Measurements from ENCODE around the gene FER.
"Not testable (repeated sequence)": the region's sequence is repeated elsewhere in the genome, so short reads cannot be mapped to it uniquely, and the experiment has no call there.

Gene FER

GRCh38 chr5:108884736-108885135 lies 137.0 kb downstream of the FER start:
- TF ChIP-seq CTCF (conservative IDR thresholded peaks at IDR 0.05; ENCODE audit: low read depth), result no peak
- ChIA-PET POLR2A (ENCODE audit: low non-redundant PET) (no interaction called here), CTCF (interaction anchor here (0.5 kb wide), 1 partner anchor 148 kb away, joined by 3 read pairs; no protein-coding TSS in a partner anchor)

DNA sequence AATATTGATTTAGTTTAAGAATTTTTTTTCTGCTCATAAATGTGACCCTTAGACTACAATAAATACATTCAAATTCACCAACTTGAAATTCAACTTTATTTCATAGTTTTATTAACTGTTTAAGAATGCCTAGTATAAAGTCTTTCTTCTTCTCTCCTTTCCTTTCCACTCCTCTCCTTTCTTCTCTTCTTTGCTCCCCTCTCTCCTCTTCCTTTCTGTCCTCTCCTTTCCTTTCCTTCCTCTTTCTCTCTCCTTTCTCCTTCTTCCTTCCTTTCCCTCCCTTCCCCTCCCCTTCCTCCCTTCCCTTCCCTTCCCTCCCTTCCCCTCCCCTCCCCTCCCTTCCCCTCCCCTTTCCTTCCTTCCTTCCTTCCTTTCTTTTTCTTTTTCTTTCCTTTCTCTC lies 150.6 kb downstream of the FER start:
- DNase-seq (ENCODE audit: low spot score), result no peak
- no peak overlapping the region for H3K27ac ChIP-seq
- ChIA-PET POLR2A (ENCODE audit: low non-redundant PET) (no interaction called here), CTCF (no interaction called here)
- TF ChIP-seq CTCF (conservative IDR thresholded peaks at IDR 0.05; ENCODE audit: low read depth), result no peak

More at GRCh38 chr5:108884736-108885135, 137.0 kb downstream of the FER start:
- DNase-seq (ENCODE audit: low spot score), result no peak
- H3K27ac ChIP-seq, result no peak overlapping the region

- CTCF ChIA-PET, result no interaction called here
- POLR2A ChIA-PET (ENCODE audit: low non-redundant PET), result no interaction called here
- no peak for TF ChIP-seq CTCF (conservative IDR thresholded peaks at IDR 0.05; ENCODE audit: low read depth)
- DNase-seq (ENCODE audit: low spot score), result no peak
- no peak overlapping the region for H3K27ac ChIP-seq
These were observed 151.0 kb downstream of the FER start for GRCh38 chr5:108898707-108899106.

DNA sequence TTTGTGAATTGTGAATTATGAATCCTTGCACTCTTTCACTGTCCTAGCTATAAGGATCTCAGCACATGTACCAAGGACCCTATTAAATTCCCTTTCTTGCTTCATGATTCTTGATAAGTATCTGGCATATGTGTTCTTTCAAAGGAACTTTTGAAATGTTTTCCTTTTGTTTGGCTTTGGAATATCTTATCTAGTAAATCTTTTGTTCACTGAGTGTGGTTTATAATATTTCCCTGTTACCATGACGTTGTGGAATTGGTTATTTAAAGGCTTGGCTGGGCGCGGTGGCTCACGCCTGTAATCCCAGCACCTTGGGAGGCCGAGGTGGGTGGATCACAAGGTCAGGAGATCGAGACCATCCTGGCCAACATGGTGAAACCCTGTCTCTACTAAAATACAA lies 151.5 kb downstream of the FER start:
- DNase-seq (ENCODE audit: low spot score); CTCF ChIA-PET; POLR2A ChIA-PET (ENCODE audit: low non-redundant PET); H3K27ac ChIP-seq: not testable (repeated sequence)

DNA sequence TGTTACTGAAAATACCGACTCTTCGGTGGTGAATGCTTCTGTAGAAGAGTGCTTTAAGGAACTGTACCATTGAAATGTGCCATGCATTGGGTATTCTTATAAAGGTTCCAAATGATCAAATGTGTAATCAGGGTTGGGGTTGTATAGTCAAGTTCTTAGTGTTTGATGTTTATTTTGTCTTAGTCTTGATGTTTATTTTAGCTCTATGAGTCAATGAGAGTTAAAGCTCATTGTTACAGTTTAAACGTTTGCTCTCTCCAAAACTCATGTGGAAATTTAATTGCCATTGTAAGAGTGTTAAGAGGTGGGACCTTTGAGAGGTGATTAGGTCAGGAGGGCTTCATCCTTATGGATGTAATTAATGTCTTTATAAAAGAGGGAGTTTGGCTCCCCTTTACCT lies 153.0 kb downstream of the FER start:
- no peak for TF ChIP-seq CTCF (conservative IDR thresholded peaks at IDR 0.05; ENCODE audit: low read depth)
- POLR2A ChIA-PET (ENCODE audit: low non-redundant PET), result no interaction called here
- CTCF ChIA-PET, result no interaction called here
- DNase-seq (ENCODE audit: low spot score), result no peak
- H3K27ac ChIP-seq, result no peak overlapping the region

DNA sequence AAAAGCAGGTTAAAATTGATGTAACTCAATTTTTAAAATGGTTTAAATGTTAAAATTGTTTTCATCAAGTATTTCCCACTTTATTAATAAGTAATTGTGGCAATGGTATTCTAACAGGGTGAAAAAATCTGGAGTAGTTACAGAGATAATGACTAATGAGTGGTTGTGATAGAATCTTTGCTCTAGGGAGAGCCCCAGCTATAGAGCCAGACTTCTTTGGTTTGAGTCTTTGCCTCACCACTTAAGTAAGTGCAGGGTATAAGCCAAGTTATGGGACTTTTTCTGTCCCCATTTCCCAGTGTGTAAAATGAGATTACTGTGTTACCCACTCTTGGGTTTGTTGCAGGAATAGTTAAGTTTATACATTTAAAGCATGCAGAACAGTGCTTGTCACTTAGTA lies 158.1 kb downstream of the FER start:
- DNase-seq (ENCODE audit: low spot score), result no peak
- CTCF ChIA-PET, result interaction anchor here (1.4 kb wide), 1 partner anchor 10 kb away, joined by 3 read pairs; no protein-coding TSS in a partner anchor

DNA sequence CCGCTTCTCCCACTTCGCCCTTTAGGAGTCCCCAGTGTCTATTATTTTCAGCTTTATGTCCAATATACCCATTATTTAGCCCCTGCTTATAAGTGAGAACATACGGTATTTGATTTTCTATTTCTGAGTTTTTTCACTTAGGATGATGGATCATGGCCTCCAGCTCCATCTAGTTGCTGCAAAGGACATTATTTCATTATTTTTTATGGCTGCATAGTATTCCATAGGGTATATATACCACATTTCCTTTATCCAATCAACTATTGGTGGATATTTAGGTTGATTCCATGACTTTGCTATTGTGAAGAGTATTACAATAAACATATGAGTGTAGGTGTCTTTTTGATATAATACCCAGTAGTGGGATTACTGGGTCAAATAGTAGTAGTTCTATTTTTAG lies 162.9 kb downstream of the FER start:
- TF ChIP-seq CTCF (conservative IDR thresholded peaks at IDR 0.05; ENCODE audit: low read depth), result no peak
- ChIA-PET POLR2A (ENCODE audit: low non-redundant PET) (no interaction called here), CTCF (no interaction called here)

More for the DNA sequence above, 158.1 kb downstream of the FER start:
- TF ChIP-seq CTCF (conservative IDR thresholded peaks at IDR 0.05; ENCODE audit: low read depth), result no peak
- no peak overlapping the region for H3K27ac ChIP-seq
- POLR2A ChIA-PET (ENCODE audit: low non-redundant PET), result no interaction called here

More for the DNA sequence above, 162.9 kb downstream of the FER start:
- no peak for DNase-seq (ENCODE audit: low spot score)
- no peak overlapping the region for H3K27ac ChIP-seq
